Muscle of leg (tissue), 11 donors: ENCODE results near the gene TMEM121. TPM values are rescaled to one million over a fixed set of nuclear protein-coding genes. Genes with fewer than 3 reads are reported as not detected.
"Not testable (repeated sequence)": the region's sequence is repeated elsewhere in the genome, so short reads cannot be mapped to it uniquely, and the experiment has no call there.

Source experiments
- DNase-seq: peaks from one replicate; pipeline ENCODE4 v3.0.0; 2013
- H3K27ac ChIP-seq: one replicate; pipeline ENCODE4 v1.5.1; 2013; ENCODE audit warnings: mild to moderate bottlenecking, low read length, control low read depth
- H3K27me3 ChIP-seq: one replicate; pipeline ENCODE4 v1.6.1; 2013; ENCODE audit warnings: low read length; ENCODE audit not compliant: control insufficient read depth, insufficient read depth
- H3K36me3 ChIP-seq: one replicate; pipeline ENCODE4 v1.6.1; 2013; ENCODE audit warnings: low read length; ENCODE audit not compliant: control insufficient read depth, insufficient read depth
- H3K4me1 ChIP-seq: one replicate; pipeline ENCODE4 v1.6.1; 2013; ENCODE audit warnings: low read length; ENCODE audit not compliant: control insufficient read depth, insufficient read depth
- H3K4me3 ChIP-seq: one replicate; pipeline ENCODE4 v1.5.1; 2013; ENCODE audit warnings: low read length, control low read depth
- H3K9me3 ChIP-seq: replicated peaks from 2 replicates; pipeline ENCODE4 v1.6.1; 2013; ENCODE audit warnings: low read depth, low read length; ENCODE audit not compliant: control insufficient read depth
- WGBS: methylation state at CpG from one replicate; pipeline ENCODE4 v1.1.5; 2013; ENCODE audit warnings: missing lambda C conversion rate; ENCODE audit not compliant: insufficient coverage; 5-methylcytosine and 5-hydroxymethylcytosine counted together
- polyA plus RNA-seq, 8 donors: library from polyadenylated mRNA; unstranded; fragments of 120-200 nt; gene quantifications; one replicate each; pipeline versions ENCODE4 v1.2.1 to v1.2.3, GENCODE V29; 2013; ENCODE audit warnings: inconsistent platforms in 1 of 8, low replicate concordance in 1 of 8; ENCODE audit not compliant: insufficient read length in 8 of 8, insufficient read depth in 1 of 8
- total RNA-seq: library from RNA; stranded (reverse); fragments of 120-200 nt; gene quantifications from one replicate; pipeline ENCODE4 v1.2.4, GENCODE V29; 2013

TMEM121 gene
- total and polyA plus RNA-seq, 9 donors, result 1.3 to 4.8 (median 3.4) TPM

GRCh38 chr14:105564536-105564935 is 38.2 kb downstream of the TMEM121 start:
- H3K9me3 ChIP-seq, H3K4me1 ChIP-seq, DNase-seq, H3K36me3 ChIP-seq, H3K27me3 ChIP-seq, H3K27ac ChIP-seq, H3K4me3 ChIP-seq: not testable (repeated sequence)
- WGBS, result 38% methylated on average over 4 of the region's 16 CpGs

DNA sequence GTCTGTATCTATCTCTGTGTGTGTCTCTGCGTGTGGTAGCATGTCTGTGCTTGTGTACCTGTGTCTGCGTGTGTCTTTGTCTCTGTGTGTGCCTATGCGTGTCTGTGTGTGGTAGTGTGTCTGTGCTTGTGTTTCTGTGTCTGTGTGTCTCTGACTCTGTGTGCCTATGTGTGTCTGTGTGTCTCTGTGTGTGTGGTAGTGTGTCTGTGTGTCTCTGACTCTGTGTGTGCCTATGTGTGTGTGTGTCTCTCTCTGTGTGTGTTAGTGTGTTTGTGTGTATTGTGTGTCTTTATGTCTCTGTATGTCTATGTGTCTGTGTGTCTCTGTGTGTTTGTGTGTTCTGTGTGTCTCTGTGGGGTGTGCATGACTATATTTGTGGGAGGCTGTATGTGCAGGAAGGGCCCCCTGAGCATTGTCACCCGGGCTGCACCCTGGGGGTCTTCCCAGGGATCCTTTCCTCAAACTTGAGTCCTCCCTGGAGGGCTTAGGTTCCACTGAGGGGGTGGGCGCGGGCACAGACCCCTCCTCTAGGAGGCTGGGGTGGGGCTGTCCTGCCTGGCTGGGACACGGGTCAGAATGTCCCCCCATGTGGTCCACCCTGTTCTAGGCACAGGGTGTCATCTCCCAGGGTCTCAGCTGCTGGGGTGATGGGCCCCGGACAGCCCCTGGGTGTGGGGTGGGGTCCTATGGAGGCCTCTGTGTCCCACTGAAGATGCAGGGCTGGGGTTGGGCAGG is 39.0 kb downstream of the TMEM121 start:
- H3K4me1 ChIP-seq, H3K36me3 ChIP-seq, H3K9me3 ChIP-seq, H3K27me3 ChIP-seq, DNase-seq, H3K27ac ChIP-seq, H3K4me3 ChIP-seq: not testable (repeated sequence)
- WGBS, result 83% methylated on average over 4 of the region's 8 CpGs

DNA sequence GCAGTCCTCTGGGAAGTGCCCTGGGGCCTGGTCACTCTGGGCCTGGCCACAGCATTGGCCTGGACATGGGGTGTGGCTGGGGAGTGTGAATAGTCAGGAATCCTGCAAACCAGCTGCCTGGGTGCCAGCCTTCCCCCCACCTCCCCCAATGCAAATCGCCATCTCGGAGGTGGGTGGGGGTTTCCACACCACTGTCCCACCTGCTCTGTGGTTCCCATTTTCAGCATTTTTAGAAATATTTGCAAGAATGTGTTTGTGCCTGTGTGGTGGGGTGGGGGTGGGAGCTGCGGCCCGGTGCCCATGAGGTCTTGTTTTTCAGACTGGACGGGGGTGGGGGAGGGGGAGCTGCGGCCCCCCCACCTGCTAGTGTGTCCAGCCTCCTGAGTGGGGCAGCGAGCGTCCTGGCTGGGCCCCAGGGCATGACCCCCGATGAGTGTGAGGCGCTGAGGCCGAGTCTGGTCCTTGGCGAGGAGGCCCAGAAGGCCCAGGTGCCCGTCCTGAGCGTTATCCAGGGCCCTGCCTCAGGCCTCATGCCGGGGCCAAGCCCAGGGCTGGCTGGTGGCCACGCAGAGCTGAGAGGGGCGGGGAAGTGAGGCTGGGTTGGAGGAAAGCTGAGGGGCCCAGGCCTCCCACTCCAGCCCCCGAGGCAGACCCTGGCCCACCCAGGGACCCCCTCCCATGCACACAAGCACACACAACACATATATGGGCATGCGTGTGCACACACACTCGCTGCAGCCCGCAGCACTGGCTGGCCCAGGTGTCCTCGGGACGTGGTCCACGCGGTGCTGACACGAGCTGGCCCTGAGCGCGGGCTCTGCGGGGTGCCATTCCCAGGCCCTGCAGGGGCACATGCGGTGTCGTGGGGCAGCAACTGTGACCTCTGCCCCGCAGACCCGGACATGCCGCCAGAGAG is 40.1 kb downstream of the TMEM121 start:
- H3K4me1 ChIP-seq, DNase-seq, H3K27me3 ChIP-seq, H3K4me3 ChIP-seq, H3K27ac ChIP-seq, H3K9me3 ChIP-seq, H3K36me3 ChIP-seq: not testable (repeated sequence)
- WGBS, result no CpG with 5 or more reads among the region's 34 CpGs

- H3K36me3 ChIP-seq, H3K9me3 ChIP-seq, DNase-seq, H3K27me3 ChIP-seq, H3K27ac ChIP-seq, H3K4me1 ChIP-seq, H3K4me3 ChIP-seq: not testable (repeated sequence)
- 78% methylated on average over 11 of the region's 20 CpGs for WGBS
Observed at GRCh38 chr14:105567164-105568103, 41.1 kb downstream of the TMEM121 start.

- H3K36me3 ChIP-seq, H3K27ac ChIP-seq, H3K27me3 ChIP-seq, H3K4me3 ChIP-seq, H3K9me3 ChIP-seq, H3K4me1 ChIP-seq, DNase-seq: not testable (repeated sequence)
- WGBS, result 72% methylated on average over 4 of the region's 18 CpGs
Observed at GRCh38 chr14:105568140-105568843, 41.9 kb downstream of the TMEM121 start.

DNA sequence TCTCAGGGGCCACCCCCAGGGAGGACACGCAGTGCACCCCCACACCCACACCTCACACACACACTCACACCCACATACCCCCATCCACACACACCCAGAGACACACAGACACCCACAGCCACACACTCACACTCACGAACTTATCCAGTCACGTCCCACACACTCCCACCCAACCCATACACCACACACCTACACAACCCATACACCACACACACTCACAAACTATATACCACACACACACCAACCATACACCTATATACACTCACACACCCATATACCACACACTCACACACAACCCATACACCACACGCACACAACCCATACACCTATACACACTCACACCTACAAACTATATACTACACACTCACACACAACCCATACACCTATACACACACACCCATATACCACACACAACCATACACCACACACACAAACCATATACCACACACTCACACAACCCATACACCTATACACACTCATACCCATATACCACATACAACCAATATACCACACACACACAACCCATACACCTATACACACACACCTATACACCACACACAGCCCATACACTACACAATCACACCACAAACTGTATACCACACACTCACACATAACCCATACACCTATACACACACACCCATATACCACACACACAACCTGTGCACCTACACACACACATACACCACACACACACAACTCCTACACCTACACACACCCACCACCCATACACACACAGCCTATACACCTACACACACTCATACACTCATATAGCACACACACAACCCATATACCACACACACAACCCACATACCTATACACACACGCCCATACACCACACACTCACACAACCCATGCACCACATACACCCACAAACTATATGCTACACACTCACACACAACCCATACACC is 42.7 kb downstream of the TMEM121 start:
- WGBS, result 93% methylated on average over 3 of the region's 5 CpGs

GRCh38 chr14:105570482-105570881 is 44.1 kb downstream of the TMEM121 start:
- H3K4me1 ChIP-seq, result no peaks in the 10 kb centered on the region
- 100% methylated on average over 1 of the region's 1 CpG for WGBS
- H3K27me3 ChIP-seq, result no peaks in the 10 kb centered on the region
- no peak for DNase-seq
- peaks cover 10% of the 10 kb centered on the region for H3K9me3 ChIP-seq
- no peaks in the 10 kb centered on the region for H3K36me3 ChIP-seq
- no peak overlapping the region for H3K4me3 ChIP-seq
- H3K27ac ChIP-seq, result no peak overlapping the region

More for the DNA sequence above, 42.7 kb downstream of the TMEM121 start:
- Histone ChIP-seq H3K4me1 (no peaks in the 10 kb centered on the region), H3K27me3 (no peaks in the 10 kb centered on the region), H3K9me3 (peaks cover 10% of the 10 kb centered on the region), H3K27ac (no peak overlapping the region), H3K36me3 (no peaks in the 10 kb centered on the region), H3K4me3 (no peak overlapping the region)
- DNase-seq, result no peak

DNA sequence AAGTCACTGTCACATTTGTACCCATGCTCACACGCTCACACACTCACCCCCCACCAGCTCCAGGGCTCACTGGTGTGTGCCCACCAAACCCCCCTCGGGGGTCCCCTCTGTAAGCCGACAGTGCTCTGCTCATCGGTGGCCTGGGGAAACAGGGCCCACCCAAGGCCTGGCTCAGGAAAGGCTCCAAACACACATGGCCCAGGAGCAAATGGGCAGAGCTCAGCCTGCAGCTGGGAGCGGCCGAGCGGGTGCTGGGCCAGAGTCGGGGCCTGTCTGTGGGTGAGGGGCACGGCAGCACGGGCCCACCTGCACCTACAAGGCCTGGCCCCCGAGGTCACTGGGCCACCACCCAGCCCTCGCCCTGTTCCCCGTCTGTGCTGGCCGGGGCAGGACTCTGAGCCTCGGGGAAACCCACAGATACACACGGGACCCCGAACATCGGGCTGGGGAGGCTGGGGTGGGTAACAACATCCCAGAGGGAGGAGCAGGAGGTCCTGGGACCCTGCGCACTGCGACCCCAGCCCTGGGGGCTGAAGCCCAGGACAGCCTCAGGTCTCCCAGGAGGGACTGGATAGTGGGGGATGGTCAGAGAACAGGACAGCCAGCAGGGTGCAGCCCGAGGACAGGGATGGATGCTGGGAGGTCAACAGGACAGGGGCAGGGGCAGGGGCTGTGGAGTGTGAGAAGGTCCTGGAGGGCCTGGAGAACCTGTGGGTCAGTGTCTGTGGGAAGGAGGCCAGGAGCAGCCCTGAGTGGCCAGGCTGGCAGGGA is 45.0 kb downstream of the TMEM121 start:
- H3K4me3 ChIP-seq, DNase-seq, H3K36me3 ChIP-seq, H3K27me3 ChIP-seq, H3K9me3 ChIP-seq, H3K4me1 ChIP-seq, H3K27ac ChIP-seq: not testable (repeated sequence)
- 78% methylated on average over 8 of the region's 21 CpGs for WGBS
